Nephron progenitor cell (in vitro differentiated cells): ENCODE results near the gene NXN.

Source experiments
- DNase-seq: peaks from one replicate; pipeline ENCODE4 v3.0.0; 2021
- H3K27ac Mint-ChIP-seq: 2 replicates; pipeline ENCODE4 v1.8.0; 2021; ENCODE audit warnings: mild to moderate bottlenecking, moderate library complexity, mixed read lengths
- H3K27me3 Mint-ChIP-seq: 2 replicates; pipeline ENCODE4 v1.8.0; 2021; ENCODE audit warnings: mild to moderate bottlenecking, low read depth, mixed read lengths; ENCODE audit not compliant: poor library complexity
- H3K36me3 Mint-ChIP-seq: 2 replicates; pipeline ENCODE4 v1.8.0; 2021; ENCODE audit warnings: low read depth, mixed read lengths
- H3K4me1 Mint-ChIP-seq: 2 replicates; pipeline ENCODE4 v1.8.0; 2021; ENCODE audit warnings: mixed read lengths
- H3K4me3 Mint-ChIP-seq: 2 replicates; pipeline ENCODE4 v1.8.0; 2021; ENCODE audit warnings: mild to moderate bottlenecking, moderate library complexity, mixed read lengths
- H3K9me3 Mint-ChIP-seq: 2 replicates; pipeline ENCODE4 v1.8.0; 2021; ENCODE audit warnings: mild to moderate bottlenecking, moderate library complexity, mixed read lengths
- CTCF ChIP-seq: fragments of 200-600 bp; sonication (generic); IDR thresholded peaks from 2 replicates; pipeline ENCODE4 v1.5.0; 2021; ENCODE audit warnings: antibody characterized with exemption

Gene NXN

GRCh38 chr17:778096-778495, 201.5 kb downstream of the NXN start:
- peaks cover 25% of the 10 kb centered on the region for H3K4me1 Mint-ChIP-seq
- H3K27ac Mint-ChIP-seq = no peak overlapping the region
- no peak overlapping the region for H3K4me3 Mint-ChIP-seq
- H3K9me3 Mint-ChIP-seq = no peaks in the 10 kb centered on the region
- DNase-seq = no peak
- H3K27me3 Mint-ChIP-seq = no peaks in the 10 kb centered on the region
- TF ChIP-seq CTCF = no peak
- peaks cover 59% of the 10 kb centered on the region for H3K36me3 Mint-ChIP-seq

DNA sequence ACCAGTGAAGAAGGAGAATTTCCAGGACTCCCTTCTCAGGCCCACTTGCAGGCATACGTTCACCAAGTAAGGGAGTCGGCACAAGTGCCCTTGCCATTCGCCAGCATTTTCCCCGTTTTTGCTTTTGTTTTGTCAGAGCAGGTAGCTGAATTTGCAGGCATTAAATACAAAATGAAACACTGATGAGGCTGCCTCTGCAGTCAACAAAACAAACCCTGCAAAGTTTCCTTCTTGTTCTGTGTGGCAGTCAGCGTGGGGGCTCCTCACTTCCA, 205.3 kb downstream of the NXN start:
- H3K27me3 Mint-ChIP-seq = no peaks in the 10 kb centered on the region
- H3K36me3 Mint-ChIP-seq = peaks cover 88% of the 10 kb centered on the region
- H3K4me3 Mint-ChIP-seq = no peak overlapping the region
- no peak for TF ChIP-seq CTCF
- H3K9me3 Mint-ChIP-seq = no peaks in the 10 kb centered on the region
- H3K4me1 Mint-ChIP-seq = peaks cover 6% of the 10 kb centered on the region
- peak overlapping the region; percentile 74 for H3K27ac Mint-ChIP-seq
- no peak for DNase-seq

- H3K4me1 Mint-ChIP-seq = peaks cover 6% of the 10 kb centered on the region
- H3K27me3 Mint-ChIP-seq = no peaks in the 10 kb centered on the region
- no peak for TF ChIP-seq CTCF
- H3K4me3 Mint-ChIP-seq = no peak overlapping the region
- peaks cover 90% of the 10 kb centered on the region for H3K36me3 Mint-ChIP-seq
- no peak for DNase-seq
- H3K27ac Mint-ChIP-seq = peak overlapping the region; percentile 74
- H3K9me3 Mint-ChIP-seq = no peaks in the 10 kb centered on the region
These were observed 205.9 kb downstream of the NXN start for GRCh38 chr17:773467-774312.

- Mint-ChIP-seq H3K27ac (no peak overlapping the region), H3K27me3 (no peaks in the 10 kb centered on the region), H3K9me3 (no peaks in the 10 kb centered on the region), H3K36me3 (peaks cover 89% of the 10 kb centered on the region), H3K4me1 (peaks cover 6% of the 10 kb centered on the region), H3K4me3 (no peak overlapping the region)
- no peak for DNase-seq
- no peak for TF ChIP-seq CTCF
These were observed 206.6 kb downstream of the NXN start for GRCh38 chr17:773016-773415.

DNA sequence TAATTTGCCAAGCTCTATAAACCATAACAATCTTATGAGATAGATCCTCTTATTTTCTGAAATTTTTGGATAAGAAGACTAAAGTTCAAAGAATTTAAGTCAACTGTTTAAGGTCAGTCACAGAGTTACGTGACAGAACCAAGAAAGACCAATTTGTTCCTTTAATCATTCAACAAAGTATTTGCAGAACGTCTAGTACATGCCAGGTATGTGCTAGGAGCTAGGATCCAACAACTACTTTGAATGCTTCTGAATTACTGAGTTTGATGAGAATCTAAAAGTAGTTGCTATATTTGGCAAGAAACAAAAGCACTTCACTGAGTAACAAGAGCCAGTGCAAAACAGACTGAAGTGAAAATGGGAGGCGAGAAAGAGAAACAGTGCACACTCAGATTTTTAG, 212.5 kb downstream of the NXN start:
- H3K27me3 Mint-ChIP-seq = no peaks in the 10 kb centered on the region
- no peak for DNase-seq
- H3K36me3 Mint-ChIP-seq = peaks cover 71% of the 10 kb centered on the region
- H3K4me3 Mint-ChIP-seq = no peak overlapping the region
- no peaks in the 10 kb centered on the region for H3K9me3 Mint-ChIP-seq
- no peaks in the 10 kb centered on the region for H3K4me1 Mint-ChIP-seq
- H3K27ac Mint-ChIP-seq = peak overlapping the region; percentile 77
- TF ChIP-seq CTCF = no peak

- peaks cover 10% of the 10 kb centered on the region for H3K4me1 Mint-ChIP-seq
- peaks cover 82% of the 10 kb centered on the region for H3K36me3 Mint-ChIP-seq
- TF ChIP-seq CTCF = no peak
- H3K27me3 Mint-ChIP-seq = no peaks in the 10 kb centered on the region
- H3K27ac Mint-ChIP-seq = no peak overlapping the region
- no peak for DNase-seq
- no peaks in the 10 kb centered on the region for H3K9me3 Mint-ChIP-seq
- no peak overlapping the region for H3K4me3 Mint-ChIP-seq
These were observed 219.2 kb downstream of the NXN start for GRCh38 chr17:760371-760770.
